ENCODE data around the gene ODAD2. TPM values are rescaled to one million over a fixed set of nuclear protein-coding genes. Genes with fewer than 3 reads are reported as not detected.
A peak's percentile ranks its signal among the peaks of the same experiment; 100 is the strongest.
"Not testable (repeated sequence)": the region's sequence is repeated elsewhere in the genome, so short reads cannot be mapped to it uniquely, and the experiment has no call there.

Gene ODAD2
- total and polyA plus RNA-seq, 2 donors (not counting 1 experiment from before 2014, with no cell fraction given) = 0.12 to 1.3 TPM

- peak; percentile 43 to 48 for DNase-seq (ENCODE audit: low read depth in 2 of 2)
- H3K4me3 ChIP-seq (replicated peaks in 1 of 4; ENCODE audit: control extremely low read depth in 1 of 4, insufficient read depth in 1 of 4, low read depth in 3 of 4, low read length in 4 of 4) = peak overlapping the region; percentile 43 to 65 (median 52)
- H3K9me3 ChIP-seq (ENCODE audit: control insufficient read depth, insufficient read depth, low read depth, low read length) = no peaks in the 10 kb centered on the region
- no peak for TF ChIP-seq CTCF (conservative IDR thresholded peaks at IDR 0.05 in 1 of 2, IDR thresholded peaks at IDR 0.05 in 1 of 2; ENCODE audit: low read depth in 1 of 2, low read length in 2 of 2)
- peak; percentile 50 for TF ChIP-seq EZH2 (IDR thresholded peaks at IDR 0.05; ENCODE audit: low read length, missing control alignments)
- H3K36me3 ChIP-seq (ENCODE audit: control insufficient read depth, insufficient read depth, low read length) = no peaks in the 10 kb centered on the region
- H3K27ac ChIP-seq (ENCODE audit: insufficient read depth, low read length) = no peak overlapping the region
- H2AFZ ChIP-seq (ENCODE audit: low read length) = peak overlapping the region; percentile 64
- H3K79me2 ChIP-seq (ENCODE audit: control insufficient read depth, insufficient read depth, low read length) = no peaks in the 10 kb centered on the region
- no peak overlapping the region for H3K9ac ChIP-seq (ENCODE audit: insufficient read depth, low read length)
- no peaks in the 10 kb centered on the region for H3K27me3 ChIP-seq (ENCODE audit: control insufficient read depth, insufficient read depth, low read length)
- H3K4me2 ChIP-seq (ENCODE audit: extremely low read depth, insufficient read depth, low read length) = peak overlapping the region; percentile 90
- H3K4me1 ChIP-seq (ENCODE audit: control insufficient read depth, extremely low read depth, insufficient read depth, low read length) = no peaks in the 10 kb centered on the region
- H4K20me1 ChIP-seq (ENCODE audit: control insufficient read depth, extremely low read depth, insufficient read depth, low read length) = no peaks in the 10 kb centered on the region
These were observed 513 bp downstream of the ODAD2 start for GRCh38 chr10:27998178-27998953.

GRCh38 chr10:27997865-27998177, 1.1 kb downstream of the ODAD2 start:
- DNase-seq (ENCODE audit: low read depth in 2 of 2) = no peak

GRCh38 chr10:27995311-27995710, 3.6 kb downstream of the ODAD2 start:
- Histone ChIP-seq H3K4me3 (replicated peaks in 1 of 4; ENCODE audit: control extremely low read depth in 1 of 4, insufficient read depth in 1 of 4, low read depth in 3 of 4, low read length in 4 of 4) (no peak overlapping the region), H2AFZ (ENCODE audit: low read length) (no peak overlapping the region), H3K27me3 (ENCODE audit: control insufficient read depth, insufficient read depth, low read length) (no peaks in the 10 kb centered on the region), H3K4me2 (ENCODE audit: extremely low read depth, insufficient read depth, low read length) (no peak overlapping the region), H3K79me2 (ENCODE audit: control insufficient read depth, insufficient read depth, low read length) (no peaks in the 10 kb centered on the region), H3K36me3 (ENCODE audit: control insufficient read depth, insufficient read depth, low read length) (no peaks in the 10 kb centered on the region), H3K9me3 (ENCODE audit: control insufficient read depth, insufficient read depth, low read depth, low read length) (no peaks in the 10 kb centered on the region), H4K20me1 (ENCODE audit: control insufficient read depth, extremely low read depth, insufficient read depth, low read length) (no peaks in the 10 kb centered on the region), H3K27ac (ENCODE audit: insufficient read depth, low read length) (no peak overlapping the region), H3K9ac (ENCODE audit: insufficient read depth, low read length) (no peak overlapping the region), H3K4me1 (ENCODE audit: control insufficient read depth, extremely low read depth, insufficient read depth, low read length) (no peaks in the 10 kb centered on the region)
- DNase-seq (ENCODE audit: low read depth in 2 of 2) = no peak
- TF ChIP-seq CTCF (conservative IDR thresholded peaks at IDR 0.05 in 1 of 2, IDR thresholded peaks at IDR 0.05 in 1 of 2; ENCODE audit: low read depth in 1 of 2, low read length in 2 of 2) (no peak), EZH2 (IDR thresholded peaks at IDR 0.05; ENCODE audit: low read length, missing control alignments) (no peak)

More at GRCh38 chr10:27997865-27998177, 1.1 kb downstream of the ODAD2 start:
- Histone ChIP-seq H3K4me1 (ENCODE audit: control insufficient read depth, extremely low read depth, insufficient read depth, low read length) (no peaks in the 10 kb centered on the region), H2AFZ (ENCODE audit: low read length) (peak overlapping the region; percentile 64), H4K20me1 (ENCODE audit: control insufficient read depth, extremely low read depth, insufficient read depth, low read length) (no peaks in the 10 kb centered on the region), H3K9me3 (ENCODE audit: control insufficient read depth, insufficient read depth, low read depth, low read length) (no peaks in the 10 kb centered on the region), H3K9ac (ENCODE audit: insufficient read depth, low read length) (no peak overlapping the region), H3K79me2 (ENCODE audit: control insufficient read depth, insufficient read depth, low read length) (no peaks in the 10 kb centered on the region), H3K4me3 (replicated peaks in 1 of 4; ENCODE audit: control extremely low read depth in 1 of 4, insufficient read depth in 1 of 4, low read depth in 3 of 4, low read length in 4 of 4) (peak overlapping the region; percentile 43 to 65 (median 52)), H3K27me3 (ENCODE audit: control insufficient read depth, insufficient read depth, low read length) (no peaks in the 10 kb centered on the region), H3K4me2 (ENCODE audit: extremely low read depth, insufficient read depth, low read length) (peak overlapping the region; percentile 90), H3K27ac (ENCODE audit: insufficient read depth, low read length) (no peak overlapping the region), H3K36me3 (ENCODE audit: control insufficient read depth, insufficient read depth, low read length) (no peaks in the 10 kb centered on the region)
- TF ChIP-seq CTCF (conservative IDR thresholded peaks at IDR 0.05 in 1 of 2, IDR thresholded peaks at IDR 0.05 in 1 of 2; ENCODE audit: low read depth in 1 of 2, low read length in 2 of 2) = no peak
- TF ChIP-seq EZH2 (IDR thresholded peaks at IDR 0.05; ENCODE audit: low read length, missing control alignments) = no peak

GRCh38 chr10:27989357-27989756, 9.5 kb downstream of the ODAD2 start:
- not testable (repeated sequence) for H3K4me1 ChIP-seq (ENCODE audit: control insufficient read depth, extremely low read depth, insufficient read depth, low read length); H3K79me2 ChIP-seq (ENCODE audit: control insufficient read depth, insufficient read depth, low read length); H3K9me3 ChIP-seq (ENCODE audit: control insufficient read depth, insufficient read depth, low read depth, low read length)

More at GRCh38 chr10:27989357-27989756, 9.5 kb downstream of the ODAD2 start:
- not testable (repeated sequence) for H3K9ac ChIP-seq (ENCODE audit: insufficient read depth, low read length); H3K36me3 ChIP-seq (ENCODE audit: control insufficient read depth, insufficient read depth, low read length); H3K4me3 ChIP-seq (replicated peaks in 1 of 4; ENCODE audit: control extremely low read depth in 1 of 4, insufficient read depth in 1 of 4, low read depth in 3 of 4, low read length in 4 of 4); DNase-seq (ENCODE audit: low read depth in 2 of 2); H3K4me2 ChIP-seq (ENCODE audit: extremely low read depth, insufficient read depth, low read length); H2AFZ ChIP-seq (ENCODE audit: low read length); H4K20me1 ChIP-seq (ENCODE audit: control insufficient read depth, extremely low read depth, insufficient read depth, low read length); H3K27ac ChIP-seq (ENCODE audit: insufficient read depth, low read length); H3K27me3 ChIP-seq (ENCODE audit: control insufficient read depth, insufficient read depth, low read length)
